HG03378 (cell line): ENCODE data around the gene TRH.
"Not testable (repeated sequence)": the region's sequence is repeated elsewhere in the genome, so short reads cannot be mapped to it uniquely, and the experiment has no call there.

ENCODE experiments used
- ATAC-seq: cut with Tn5 transposase; IDR thresholded peaks from one replicate; pipeline ENCODE4 v1.9.1; 2021; ENCODE audit warnings: mild to moderate bottlenecking, moderate library complexity; ENCODE audit not compliant: unreplicated experiment

The TRH gene

GRCh38 chr3:129962600-129962999, 11.9 kb upstream of the TRH start:
- no peak for ATAC-seq

GRCh38 chr3:129965937-129966336, 8.6 kb upstream of the TRH start:
- no peak for ATAC-seq

- ATAC-seq = no peak
Observed at GRCh38 chr3:129966876-129967275, 7.6 kb upstream of the TRH start.

- ATAC-seq = no peak
Observed at GRCh38 chr3:129967761-129968160, 6.8 kb upstream of the TRH start.

GRCh38 chr3:129971351-129972052, 3.0 kb upstream of the TRH start:
- ATAC-seq = no peak

- no peak for ATAC-seq
Observed at GRCh38 chr3:129972301-129972700, 2.2 kb upstream of the TRH start.

- no peak for ATAC-seq
Observed at GRCh38 chr3:129973853-129974563, 512 bp upstream of the TRH start.

GRCh38 chr3:129974833-129975704, 549 bp downstream of the TRH start:
- no peak for ATAC-seq

GRCh38 chr3:129975705-129976048, 1.2 kb downstream of the TRH start:
- ATAC-seq = no peak

GRCh38 chr3:129976286-129976685, 1.8 kb downstream of the TRH start:
- no peak for ATAC-seq

- ATAC-seq = no peak
Observed at GRCh38 chr3:129978123-129978522, 3.6 kb downstream of the TRH start.

GRCh38 chr3:129979905-129980304, 5.4 kb downstream of the TRH start:
- ATAC-seq = no peak

GRCh38 chr3:129983561-129983960, 9.0 kb downstream of the TRH start:
- no peak for ATAC-seq

- no peak for ATAC-seq
Observed at GRCh38 chr3:129984125-129984524, 9.6 kb downstream of the TRH start.

GRCh38 chr3:129985113-129985512, 10.6 kb downstream of the TRH start:
- ATAC-seq = no peak

GRCh38 chr3:129988429-129988828, 13.9 kb downstream of the TRH start:
- ATAC-seq = no peak

GRCh38 chr3:129989414-129989813, 14.9 kb downstream of the TRH start:
- no peak for ATAC-seq

GRCh38 chr3:129992781-129993180, 18.3 kb downstream of the TRH start:
- no peak for ATAC-seq

GRCh38 chr3:129994883-129995559, 20.5 kb downstream of the TRH start:
- no peak for ATAC-seq

GRCh38 chr3:129996073-129996472, 21.6 kb downstream of the TRH start:
- no peak for ATAC-seq

GRCh38 chr3:129999176-129999575, 24.7 kb downstream of the TRH start:
- not testable (repeated sequence) for ATAC-seq
